Liver (tissue), 9 donors: ENCODE measurements around the gene CKM. TPM values are rescaled to one million over a fixed set of nuclear protein-coding genes. Genes with fewer than 3 reads are reported as not detected.

Experiments used
- DNase-seq: peaks from one replicate; pipeline ENCODE4 v3.0.0-alpha.2; 2017; ENCODE audit warnings: low spot score
- H3K27ac ChIP-seq, 2 donors: one replicate each; pipeline ENCODE4 v1.7.0; 2013; ENCODE audit warnings: inconsistent platforms in 2 of 2, low read length in 2 of 2, control low read depth in 1 of 2, low read depth in 1 of 2, mild to moderate bottlenecking in 1 of 2
- H3K27me3 ChIP-seq, 4 donors: one replicate each; pipeline versions ENCODE4 v1.6.1 to v1.7.0; 2013; ENCODE audit warnings: low read length in 3 of 4, inconsistent platforms in 1 of 4, mild to moderate bottlenecking in 1 of 4, moderate library complexity in 1 of 4; ENCODE audit not compliant: control insufficient read depth in 4 of 4, insufficient read depth in 4 of 4
- H3K36me3 ChIP-seq, 4 donors: one replicate each; pipeline versions ENCODE4 v1.6.1 to v1.7.0; 2013; ENCODE audit warnings: low read length in 3 of 4, mild to moderate bottlenecking in 3 of 4, low read depth in 1 of 4, moderate library complexity in 1 of 4; ENCODE audit not compliant: control insufficient read depth in 4 of 4, insufficient read depth in 3 of 4
- H3K4me1 ChIP-seq, 4 donors: one replicate each; pipeline versions ENCODE4 v1.6.1 to v1.7.0; 2013; ENCODE audit warnings: low read length in 3 of 4, mild to moderate bottlenecking in 3 of 4, moderate library complexity in 1 of 4; ENCODE audit not compliant: control insufficient read depth in 4 of 4, insufficient read depth in 4 of 4
- H3K4me3 ChIP-seq, 3 donors: one replicate each; pipeline versions ENCODE4 v1.6.1 to v1.7.0; 2013; ENCODE audit warnings: low read length in 3 of 3, control low read depth in 1 of 3, low read depth in 1 of 3, mild to moderate bottlenecking in 1 of 3
- H3K9ac ChIP-seq, 2 donors: one replicate each; pipeline ENCODE4 v1.7.0; 2013; ENCODE audit warnings: low read length in 2 of 2, mild to moderate bottlenecking in 2 of 2, moderate library complexity in 2 of 2, control low read depth in 1 of 2, low read depth in 1 of 2
- H3K9me3 ChIP-seq, 4 donors: one replicate each; pipeline versions ENCODE4 v1.6.1 to v1.7.0; 2013; ENCODE audit warnings: low read length in 3 of 4; ENCODE audit not compliant: control insufficient read depth in 4 of 4
- ATF3 ChIP-seq: IDR thresholded peaks from 2 replicates; pipeline ENCODE4 v1.6.1; 2016; ENCODE audit warnings: antibody characterized with exemption
- EGR1 ChIP-seq, 2 donors: IDR thresholded peaks; 2 replicates each; pipeline ENCODE4 v1.6.1; 2016 to 2018; ENCODE audit warnings: antibody characterized with exemption in 2 of 2, low read depth in 2 of 2
- FOXA1 ChIP-seq: IDR thresholded peaks from 2 replicates; pipeline ENCODE4 v1.6.1; 2016; ENCODE audit warnings: antibody characterized with exemption
- FOXA2 ChIP-seq: IDR thresholded peaks from 2 replicates; pipeline ENCODE4 v1.6.1; 2016; ENCODE audit warnings: antibody characterized with exemption
- GABPA ChIP-seq, 2 donors: IDR thresholded peaks in 1 of 2; conservative IDR thresholded peaks in 1 of 2; 2 replicates each; pipeline ENCODE4 v1.6.1; 2016; ENCODE audit warnings: antibody characterized with exemption in 2 of 2, mild to moderate bottlenecking in 1 of 2, moderate library complexity in 1 of 2
- HNF4A ChIP-seq, 2 donors: conservative IDR thresholded peaks; 2 replicates each; pipeline ENCODE4 v1.6.1; 2016; ENCODE audit warnings: antibody characterized with exemption in 2 of 2, mild to moderate bottlenecking in 2 of 2
- HNF4G ChIP-seq: IDR thresholded peaks from 2 replicates; pipeline ENCODE4 v1.6.1; 2016; ENCODE audit warnings: antibody characterized with exemption
- JUND ChIP-seq, 2 donors: IDR thresholded peaks; 2 replicates each; pipeline ENCODE4 v1.6.1; 2016; ENCODE audit warnings: antibody characterized with exemption in 2 of 2
- NR2F2 ChIP-seq: IDR thresholded peaks from 2 replicates; pipeline ENCODE4 v1.6.1; 2016; ENCODE audit warnings: antibody characterized with exemption
- RAD21 ChIP-seq, 2 donors: IDR thresholded peaks; 2 replicates each; pipeline ENCODE4 v1.6.1; 2016; ENCODE audit warnings: antibody characterized with exemption in 2 of 2, mild to moderate bottlenecking in 2 of 2
- REST ChIP-seq: IDR thresholded peaks from 2 replicates; pipeline ENCODE4 v1.6.1; 2016; ENCODE audit warnings: antibody characterized with exemption, mild to moderate bottlenecking
- RXRA ChIP-seq, 2 donors: IDR thresholded peaks; 2 replicates each; pipeline ENCODE4 v1.6.1; 2017 to 2018; ENCODE audit warnings: antibody characterized with exemption in 2 of 2, mild to moderate bottlenecking in 1 of 2
- SP1 ChIP-seq: IDR thresholded peaks from 2 replicates; pipeline ENCODE4 v1.6.1; 2018; ENCODE audit warnings: antibody characterized with exemption, mild to moderate bottlenecking
- TAF1 ChIP-seq: conservative IDR thresholded peaks from 2 replicates; pipeline ENCODE4 v1.6.1; 2016; ENCODE audit warnings: antibody characterized with exemption, mild to moderate bottlenecking
- YY1 ChIP-seq: IDR thresholded peaks from 2 replicates; pipeline ENCODE4 v1.6.1; 2016; ENCODE audit warnings: antibody characterized with exemption, mild to moderate bottlenecking
- WGBS: extraction: QIAGEN DNeasy Blood & Tissue Kit; methylation state at CpG from one replicate; pipeline ENCODE4 v1.1.7; 2013; 5-methylcytosine and 5-hydroxymethylcytosine counted together
- polyA plus RNA-seq, 2 donors: library from polyadenylated mRNA; stranded (reverse) in 1 of 2; unstranded in 1 of 2; fragments of 200-250 nt in 1 of 2; fragments of >200 nt in 1 of 2; fragmentation: Nextera tagmentation in 1 of 2; extraction: Ambion mirVana in 1 of 2; gene quantifications; one replicate each; pipeline versions ENCODE4 v1.2.1 to v1.2.3, GENCODE V29; 2013 to 2015
- total RNA-seq, 2 donors: library from RNA; depleted of rRNA; stranded (reverse); fragments of >200 nt; gene quantifications; one replicate each; pipeline ENCODE4 v1.2.3, GENCODE V29; 2014
- TF ChIP-seq, protein P1 (sequence below): fragments of 150-350 bp; IDR thresholded peaks from 2 replicates; pipeline ENCODE4 v1.5.1; 2017; ENCODE audit warnings: improper control_type of control experiment, low read depth, low read length; ENCODE audit not compliant: missing input control
- TF ChIP-seq, protein P2 (sequence below): IDR thresholded peaks from 2 replicates; pipeline ENCODE4 v1.6.1; 2016; ENCODE audit warnings: antibody characterized with exemption
- TF ChIP-seq, protein P3 (sequence below): IDR thresholded peaks from 2 replicates; pipeline ENCODE4 v1.6.1; 2016; ENCODE audit warnings: antibody characterized with exemption
- donor health status: healthy.
- donor health status: healthy.
- donor health status: healthy.
- donor health status: healthy.
- donor health status: healthy.

CKM gene
- total and polyA plus RNA-seq, 4 donors: 0.05 to 0.37 (median 0.17) TPM; not detected in 1

- WGBS: 92% methylated on average over 15 of the region's 15 CpGs
- no peak overlapping the region for H3K4me3 ChIP-seq
- no peaks in the 10 kb centered on the region for H3K9me3 ChIP-seq
- no peaks in the 10 kb centered on the region for H3K4me1 ChIP-seq
- H3K36me3 ChIP-seq: peaks cover 0 to 37% (median 7%) of the 10 kb centered on the region in 4 donors
- H3K9ac ChIP-seq: no peak overlapping the region
- TF ChIP-seq TAF1 (no peak), FOXA1 (no peak), YY1 (no peak), HNF4A (conservative IDR thresholded peaks at IDR 0.05) (no peak), FOXA2 (no peak), REST (no peak), RAD21 (IDR thresholded peaks at IDR 0.05) (no peak), HNF4G (no peak), EGR1 (IDR thresholded peaks at IDR 0.05; ENCODE audit: low read depth in 2 of 2) (no peak), RXRA (IDR thresholded peaks at IDR 0.05) (no peak), NR2F2 (no peak), SP1 (no peak), GABPA (IDR thresholded peaks at IDR 0.05 in 1 of 2, conservative IDR thresholded peaks at IDR 0.05 in 1 of 2) (no peak), JUND (IDR thresholded peaks at IDR 0.05) (no peak)
- TF ChIP-seq, protein P1, sequence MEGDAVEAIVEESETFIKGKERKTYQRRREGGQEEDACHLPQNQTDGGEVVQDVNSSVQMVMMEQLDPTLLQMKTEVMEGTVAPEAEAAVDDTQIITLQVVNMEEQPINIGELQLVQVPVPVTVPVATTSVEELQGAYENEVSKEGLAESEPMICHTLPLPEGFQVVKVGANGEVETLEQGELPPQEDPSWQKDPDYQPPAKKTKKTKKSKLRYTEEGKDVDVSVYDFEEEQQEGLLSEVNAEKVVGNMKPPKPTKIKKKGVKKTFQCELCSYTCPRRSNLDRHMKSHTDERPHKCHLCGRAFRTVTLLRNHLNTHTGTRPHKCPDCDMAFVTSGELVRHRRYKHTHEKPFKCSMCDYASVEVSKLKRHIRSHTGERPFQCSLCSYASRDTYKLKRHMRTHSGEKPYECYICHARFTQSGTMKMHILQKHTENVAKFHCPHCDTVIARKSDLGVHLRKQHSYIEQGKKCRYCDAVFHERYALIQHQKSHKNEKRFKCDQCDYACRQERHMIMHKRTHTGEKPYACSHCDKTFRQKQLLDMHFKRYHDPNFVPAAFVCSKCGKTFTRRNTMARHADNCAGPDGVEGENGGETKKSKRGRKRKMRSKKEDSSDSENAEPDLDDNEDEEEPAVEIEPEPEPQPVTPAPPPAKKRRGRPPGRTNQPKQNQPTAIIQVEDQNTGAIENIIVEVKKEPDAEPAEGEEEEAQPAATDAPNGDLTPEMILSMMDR: no peak
- TF ChIP-seq, protein P2, sequence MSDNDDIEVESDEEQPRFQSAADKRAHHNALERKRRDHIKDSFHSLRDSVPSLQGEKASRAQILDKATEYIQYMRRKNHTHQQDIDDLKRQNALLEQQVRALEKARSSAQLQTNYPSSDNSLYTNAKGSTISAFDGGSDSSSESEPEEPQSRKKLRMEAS: no peak
- H3K27ac ChIP-seq: no peak overlapping the region
- no peak for DNase-seq
- H3K27me3 ChIP-seq: no peaks in the 10 kb centered on the region
These were observed 29.4 kb upstream of the CKM start for GRCh38 chr19:45352062-45352461.

DNA sequence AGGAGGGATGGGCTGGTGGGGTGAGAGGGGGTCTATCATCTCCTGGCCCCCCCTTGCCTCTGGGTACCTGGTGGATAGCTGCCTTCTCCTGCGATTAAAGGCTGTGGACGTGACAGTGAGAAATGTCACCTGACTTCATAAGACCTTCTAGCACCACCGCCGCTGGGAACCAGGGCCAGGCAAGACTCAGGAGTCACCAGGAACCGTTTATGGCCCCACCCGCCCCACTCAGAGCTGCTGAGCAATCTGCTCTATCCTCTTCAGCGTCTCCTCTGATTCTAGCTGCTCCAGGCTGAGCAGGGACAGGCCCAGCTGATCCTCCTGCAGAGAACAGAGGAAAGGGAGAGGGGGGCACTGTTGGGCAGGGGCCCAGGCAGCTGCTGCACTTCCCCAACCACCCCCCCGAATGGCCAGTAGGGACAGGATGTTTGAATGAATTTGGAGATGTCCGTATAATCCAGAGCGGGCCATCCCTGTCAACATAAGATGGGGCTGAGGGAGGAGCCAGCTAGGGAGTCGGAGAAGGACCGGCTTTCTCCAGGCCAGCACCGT is 28.8 kb upstream of the CKM start:
- peaks cover 0 to 35% (median 5%) of the 10 kb centered on the region in 4 donors for H3K36me3 ChIP-seq
- H3K27me3 ChIP-seq: no peaks in the 10 kb centered on the region
- no peak for DNase-seq
- WGBS: 87% methylated on average over 13 of the region's 13 CpGs
- no peaks in the 10 kb centered on the region for H3K4me1 ChIP-seq
- H3K9me3 ChIP-seq: no peaks in the 10 kb centered on the region
- H3K4me3 ChIP-seq: no peak overlapping the region
- no peak overlapping the region for H3K27ac ChIP-seq
- no peak overlapping the region for H3K9ac ChIP-seq
- TF ChIP-seq REST: no peak
- no peak for TF ChIP-seq YY1
- no peak for TF ChIP-seq ATF3
- TF ChIP-seq HNF4G: no peak
- TF ChIP-seq NR2F2: no peak
- TF ChIP-seq SP1: no peak
- TF ChIP-seq, protein P3, sequence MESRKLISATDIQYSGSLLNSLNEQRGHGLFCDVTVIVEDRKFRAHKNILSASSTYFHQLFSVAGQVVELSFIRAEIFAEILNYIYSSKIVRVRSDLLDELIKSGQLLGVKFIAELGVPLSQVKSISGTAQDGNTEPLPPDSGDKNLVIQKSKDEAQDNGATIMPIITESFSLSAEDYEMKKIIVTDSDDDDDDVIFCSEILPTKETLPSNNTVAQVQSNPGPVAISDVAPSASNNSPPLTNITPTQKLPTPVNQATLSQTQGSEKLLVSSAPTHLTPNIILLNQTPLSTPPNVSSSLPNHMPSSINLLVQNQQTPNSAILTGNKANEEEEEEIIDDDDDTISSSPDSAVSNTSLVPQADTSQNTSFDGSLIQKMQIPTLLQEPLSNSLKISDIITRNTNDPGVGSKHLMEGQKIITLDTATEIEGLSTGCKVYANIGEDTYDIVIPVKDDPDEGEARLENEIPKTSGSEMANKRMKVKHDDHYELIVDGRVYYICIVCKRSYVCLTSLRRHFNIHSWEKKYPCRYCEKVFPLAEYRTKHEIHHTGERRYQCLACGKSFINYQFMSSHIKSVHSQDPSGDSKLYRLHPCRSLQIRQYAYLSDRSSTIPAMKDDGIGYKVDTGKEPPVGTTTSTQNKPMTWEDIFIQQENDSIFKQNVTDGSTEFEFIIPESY: no peak
- no peak for TF ChIP-seq EGR1 (IDR thresholded peaks at IDR 0.05; ENCODE audit: low read depth in 2 of 2)
- TF ChIP-seq FOXA1: no peak
- no peak for TF ChIP-seq FOXA2
- TF ChIP-seq, protein P2: no peak
- no peak for TF ChIP-seq RAD21 (IDR thresholded peaks at IDR 0.05)
- TF ChIP-seq GABPA (IDR thresholded peaks at IDR 0.05 in 1 of 2, conservative IDR thresholded peaks at IDR 0.05 in 1 of 2): no peak
- TF ChIP-seq TAF1: no peak
